ENCODE results near the gene MIPEP.

DNA sequence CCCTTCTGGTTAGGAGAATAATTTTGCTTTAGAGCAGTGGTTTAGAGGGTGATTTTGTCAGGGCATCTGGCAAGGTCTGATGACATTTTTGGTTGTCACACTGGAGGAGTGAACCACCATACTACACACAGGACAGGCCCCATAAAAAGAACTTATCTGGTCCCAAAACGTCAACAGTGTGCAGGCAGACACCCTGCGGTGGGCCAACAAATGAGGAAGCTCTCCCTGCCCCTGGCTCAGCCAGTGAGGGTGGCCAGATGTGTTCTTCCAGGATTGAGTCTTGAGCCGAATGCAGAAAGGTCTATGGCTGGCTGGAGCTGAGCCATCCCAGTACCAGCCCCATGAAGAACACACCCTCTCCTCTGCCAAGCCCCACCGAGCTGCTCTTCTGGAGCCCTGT lies 149.2 kb downstream of the MIPEP start:
- TF ChIP-seq CTCF (IDR thresholded peaks at IDR 0.05; ENCODE audit: low read depth, low read length) = no peak
- TF ChIP-seq EZH2phosphoT487 (IDR thresholded peaks at IDR 0.05; ENCODE audit: low read depth) = no peak
